GM21367 (cell line): Measurements from ENCODE around the gene LIPT1.
"Not testable (repeated sequence)": the region's sequence is repeated elsewhere in the genome, so short reads cannot be mapped to it uniquely, and the experiment has no call there.

Experiments
- ATAC-seq: cut with Tn5 transposase; IDR thresholded peaks from one replicate; pipeline ENCODE4 v1.9.1; 2021; ENCODE audit not compliant: unreplicated experiment

The LIPT1 gene

GRCh38 chr2:99154643-99155536, at the start of gene LIPT1, which contains the start of gene TSGA10:
TSS of gene LIPT1 (plus strand) at chr2:99154967. CDS start at chr2:99161958, 6,991 bp downstream.
TSS of gene TSGA10 (minus strand) at chr2:99154942. CDS start at chr2:99109439, 45,503 bp downstream.
- ATAC-seq: peak; percentile 90

DNA sequence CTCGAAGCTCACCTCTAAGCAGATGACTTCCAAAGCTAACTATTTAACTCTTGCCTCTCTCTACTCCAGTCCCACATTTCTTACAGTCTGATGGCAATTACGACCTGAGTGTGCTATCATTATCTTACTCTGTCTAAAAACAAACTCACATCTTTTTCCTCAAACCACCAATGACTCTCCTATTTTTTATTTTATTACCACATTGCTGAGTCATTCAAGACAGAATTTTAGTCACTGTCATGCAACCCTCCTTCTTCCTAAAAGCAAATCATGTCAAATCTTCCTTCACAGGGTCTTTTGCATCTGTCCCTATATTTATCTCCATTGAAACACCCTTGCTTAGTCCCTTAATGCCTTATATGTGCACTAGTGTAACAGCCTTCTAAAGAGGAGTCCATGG, 47.9 kb upstream of the LIPT1 start:
- ATAC-seq: no peak

DNA sequence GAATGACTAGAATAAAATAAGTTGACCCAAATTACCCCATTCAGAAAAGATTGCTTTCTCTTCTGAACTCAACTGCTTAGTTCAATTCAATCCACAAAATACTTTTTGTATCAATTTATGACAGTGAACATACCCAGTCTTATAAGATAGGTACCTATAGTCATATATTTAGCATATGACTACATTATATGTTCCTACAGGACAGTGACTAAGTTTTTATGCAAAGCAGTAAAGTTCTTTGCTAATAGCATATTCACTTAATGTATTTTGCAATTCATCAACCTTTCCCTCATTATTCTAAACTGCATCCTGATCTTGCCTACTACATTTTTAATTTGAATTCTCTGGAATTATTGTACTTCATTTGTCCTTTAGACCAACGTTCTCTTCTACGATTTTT, 43.5 kb upstream of the LIPT1 start:
- no peak for ATAC-seq

DNA sequence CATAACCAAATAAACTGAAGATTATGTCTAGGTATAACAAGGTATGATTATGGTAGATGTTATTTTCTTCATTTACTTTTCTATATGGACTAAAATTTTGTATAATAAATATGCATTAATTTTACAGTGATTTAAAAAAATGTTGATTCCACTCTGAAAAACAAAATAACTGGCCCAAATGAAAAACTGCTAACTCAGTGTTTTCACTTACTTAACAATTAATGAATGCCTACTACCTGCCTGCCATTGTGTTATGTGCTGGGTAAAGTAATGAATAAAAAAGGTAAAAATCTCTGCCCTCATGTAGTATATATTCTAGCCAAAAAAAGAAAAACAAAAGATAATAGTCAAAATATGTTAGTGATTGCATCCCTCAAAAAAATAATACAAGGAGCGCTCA, 42.8 kb upstream of the LIPT1 start:
- ATAC-seq: no peak

- ATAC-seq: no peak
Observed at GRCh38 chr2:99112617-99113016, 42.1 kb upstream of the LIPT1 start.

DNA sequence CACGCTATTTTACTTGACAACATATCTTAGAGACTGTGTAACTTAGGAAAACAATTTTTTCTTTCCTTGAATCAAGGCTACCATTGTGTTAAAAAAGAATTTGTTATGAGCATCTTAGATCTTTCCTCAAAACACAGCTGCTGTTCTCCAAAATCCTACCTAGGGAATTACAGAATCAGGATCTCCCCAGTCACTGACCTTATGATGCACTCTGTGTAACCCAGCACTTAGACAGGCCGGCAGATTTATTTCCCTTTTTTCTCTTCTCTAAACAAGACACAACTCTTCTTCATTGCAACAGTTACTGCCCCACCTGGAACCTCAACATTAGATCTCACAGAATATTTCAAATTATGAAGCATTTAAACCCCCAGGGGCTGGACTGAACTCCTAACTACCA, 26.8 kb upstream of the LIPT1 start:
- ATAC-seq: no peak

- ATAC-seq: not testable (repeated sequence)
Observed at GRCh38 chr2:99135044-99135556, 19.7 kb upstream of the LIPT1 start.

DNA sequence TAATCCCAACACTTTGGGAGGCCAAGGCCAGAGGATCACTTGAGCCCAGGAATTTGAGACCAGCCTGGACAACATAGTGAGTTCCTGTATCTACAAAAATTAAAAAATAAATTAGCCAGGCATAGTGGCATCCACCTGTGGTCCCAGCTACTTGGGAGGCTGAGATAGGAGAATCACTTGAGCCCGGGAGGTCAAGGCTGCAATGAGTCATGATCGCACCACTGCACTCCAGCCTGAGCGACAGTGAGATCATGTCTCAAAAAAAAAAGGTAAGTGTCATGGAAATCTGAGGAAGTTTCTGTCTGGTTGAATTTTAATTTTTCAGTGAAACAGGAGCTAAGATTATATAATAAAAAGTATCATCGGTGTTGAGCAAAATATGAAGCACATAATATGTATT, 15.8 kb upstream of the LIPT1 start:
- no peak for ATAC-seq

DNA sequence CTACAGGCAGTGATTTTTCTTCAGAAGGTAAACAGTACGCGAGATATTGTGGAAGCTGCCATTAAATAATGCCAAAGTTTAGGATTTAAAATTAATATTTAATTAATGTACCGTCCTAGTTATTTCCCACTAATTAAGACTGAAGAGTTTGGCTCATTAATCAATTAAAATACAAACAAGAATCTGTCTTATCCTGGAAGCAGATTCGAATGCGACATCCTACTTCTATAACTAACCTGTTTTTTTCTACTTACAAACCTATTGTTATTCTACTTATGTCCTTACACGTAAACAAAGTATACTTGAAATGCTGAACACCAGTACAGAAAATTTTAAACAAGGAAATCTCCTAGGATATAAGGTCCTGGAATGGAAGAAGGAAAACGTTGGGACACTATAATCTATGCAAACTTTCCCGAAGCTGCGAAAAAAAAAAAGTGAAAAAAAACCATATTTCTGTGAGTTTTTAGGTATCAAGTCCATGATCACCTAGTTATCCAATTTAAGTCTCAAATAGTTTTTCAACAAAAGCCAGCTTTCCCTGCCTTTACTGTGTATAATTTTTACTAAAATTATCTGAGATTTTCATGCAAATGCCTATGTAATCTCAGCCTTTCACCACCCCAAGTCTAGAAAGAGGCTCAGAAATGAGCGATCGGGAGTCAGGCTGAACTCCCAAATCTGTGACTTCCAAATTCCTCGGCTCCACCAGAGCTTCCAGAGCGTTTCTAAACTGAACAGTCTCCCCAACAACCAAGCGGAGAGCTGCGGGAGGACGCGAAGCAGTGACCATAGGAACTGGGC, 14.5 kb upstream of the LIPT1 start:
- ATAC-seq: no peak

GRCh38 chr2:99140860-99141109, 14.0 kb upstream of the LIPT1 start:
- peak; percentile 28 for ATAC-seq

GRCh38 chr2:99141110-99142108, 13.4 kb upstream of the LIPT1 start, which contains the start of gene C2orf15:
TSS of gene C2orf15 (plus strand) at chr2:99141707. CDS start at chr2:99150559, 8,852 bp downstream.
- ATAC-seq: peak; percentile 83

GRCh38 chr2:99150706-99151105, 4.1 kb upstream of the LIPT1 start:
- no peak for ATAC-seq

GRCh38 chr2:99152199-99152895, 2.4 kb upstream of the LIPT1 start:
- ATAC-seq: no peak

DNA sequence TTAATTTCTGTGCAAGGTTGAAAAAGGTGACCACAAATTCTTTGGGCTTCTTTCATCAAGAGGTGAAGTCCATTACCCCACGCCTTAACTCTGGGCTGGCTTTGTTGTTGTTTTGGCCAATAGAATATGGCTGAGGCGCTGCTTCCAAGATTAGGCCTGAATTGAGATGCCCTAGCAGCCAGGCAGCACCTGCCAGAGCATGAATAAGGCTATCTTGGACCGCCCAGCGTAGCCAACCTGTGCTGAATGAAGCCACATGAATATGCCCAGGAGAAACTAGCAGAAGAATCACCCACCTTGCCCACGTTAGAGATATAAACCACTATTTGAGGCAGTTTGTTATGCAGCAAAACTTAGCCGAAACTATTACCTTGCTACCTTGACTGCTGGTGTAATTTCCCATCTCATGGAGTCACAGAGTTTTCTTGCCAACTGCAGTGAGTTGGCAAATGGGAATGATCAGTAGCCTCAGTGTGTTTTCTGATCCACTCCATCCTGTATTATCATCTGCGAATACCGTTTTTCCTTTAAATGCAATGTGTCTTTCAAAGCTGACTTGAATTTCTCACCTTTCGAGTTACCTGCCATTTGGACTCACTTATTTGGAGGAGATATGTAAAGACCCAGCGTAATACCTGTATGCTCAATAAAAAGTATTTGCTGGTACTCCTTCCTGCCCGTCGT, 704 bp upstream of the LIPT1 start:
- ATAC-seq: no peak

DNA sequence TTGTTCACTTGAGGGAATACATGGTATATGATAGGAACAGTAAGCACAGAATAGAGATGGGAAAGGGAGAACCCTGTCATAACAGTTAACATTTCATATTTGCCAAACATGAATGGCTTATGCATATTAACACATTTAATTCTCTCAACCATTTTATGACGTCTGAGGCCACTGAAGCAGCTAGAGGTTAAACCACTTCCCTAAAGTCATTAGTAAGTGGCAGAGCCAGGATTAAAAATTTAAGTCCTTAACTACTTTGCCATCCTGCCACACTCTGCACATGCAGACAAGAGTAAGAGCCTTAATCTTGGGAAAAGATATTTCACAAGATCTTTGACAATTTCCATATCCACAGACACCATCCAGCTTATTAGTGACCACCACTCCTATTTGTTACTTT, 2.1 kb downstream of the LIPT1 start:
- ATAC-seq: no peak

DNA sequence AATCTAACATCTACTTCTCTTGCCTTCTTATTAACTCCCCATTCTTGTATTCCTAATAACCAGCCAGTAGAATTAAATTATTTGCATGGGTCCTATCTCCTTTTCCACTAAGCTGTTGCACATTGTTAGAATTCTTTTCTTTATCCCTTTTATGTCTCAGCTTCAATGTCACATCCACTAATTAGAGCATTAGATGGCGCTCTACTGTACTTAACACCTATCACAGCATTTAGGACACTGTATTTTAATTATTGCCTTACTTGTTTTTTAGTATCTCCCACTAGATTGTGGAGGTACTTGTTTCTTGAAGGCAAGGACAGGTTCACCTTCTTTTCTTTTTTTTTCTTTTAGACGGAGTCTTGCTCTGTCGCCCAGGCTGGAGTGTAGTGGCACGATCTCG, 3.8 kb downstream of the LIPT1 start:
- no peak for ATAC-seq

DNA sequence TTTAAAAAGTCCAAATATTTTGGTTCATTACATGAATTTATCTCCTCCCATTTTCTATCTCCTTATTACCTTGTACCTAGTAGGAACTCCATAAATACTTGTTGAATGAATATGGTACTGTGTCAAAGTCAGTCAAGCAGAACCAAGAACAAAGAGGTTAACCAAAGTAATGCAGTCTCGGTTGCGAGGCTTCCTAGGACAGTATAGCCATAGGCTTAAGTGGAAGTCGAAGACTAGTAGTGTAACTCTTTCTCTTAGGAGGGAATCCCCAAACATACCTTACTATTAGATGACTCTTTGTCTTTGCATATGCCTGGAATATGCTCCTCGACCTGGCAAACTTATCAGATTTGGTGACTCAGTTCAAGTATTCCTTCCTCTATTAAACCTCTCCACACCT, 4.8 kb downstream of the LIPT1 start:
- no peak for ATAC-seq

DNA sequence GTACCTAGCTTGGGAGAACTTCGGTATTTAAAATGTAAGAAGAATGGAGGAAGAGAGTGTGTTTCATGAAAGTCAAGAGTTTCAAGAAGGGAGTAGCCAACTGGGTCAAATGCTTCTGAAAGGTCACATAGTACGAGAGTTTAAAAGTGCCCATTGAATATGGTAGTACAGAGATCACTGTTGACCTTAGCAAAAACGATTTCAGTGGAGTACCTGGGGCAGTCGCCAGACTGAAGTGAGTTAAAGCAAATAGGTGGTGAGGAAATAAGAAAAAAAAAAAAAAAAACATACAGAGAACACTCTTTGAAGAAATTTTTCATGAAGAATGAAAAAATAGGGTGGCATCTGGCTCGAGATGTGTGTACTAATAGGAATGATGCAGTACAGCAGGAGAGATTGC, 11.5 kb downstream of the LIPT1 start:
- ATAC-seq: no peak

DNA sequence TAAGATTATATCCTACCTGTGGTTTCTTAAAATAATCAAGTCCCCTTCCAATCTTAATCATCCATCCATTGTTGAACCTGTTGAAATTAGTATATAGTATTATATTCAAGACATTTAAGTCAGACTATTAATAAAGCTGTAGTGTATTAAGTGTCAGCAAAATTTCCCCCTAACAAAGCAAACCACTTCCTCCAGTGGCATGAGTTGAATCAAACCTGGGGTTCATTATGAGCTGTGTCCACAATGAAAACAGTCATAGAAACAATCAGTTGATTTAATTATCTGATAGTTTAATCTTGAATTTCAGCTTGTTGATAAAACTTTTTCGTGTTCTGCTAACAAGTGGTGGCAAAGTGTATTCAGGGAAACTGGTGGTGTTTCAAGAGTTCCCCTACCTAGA, 14.8 kb downstream of the LIPT1 start:
- ATAC-seq: no peak
